Upper lobe of left lung (tissue), 6 donors: ENCODE data around the gene INTS11. TPM values are rescaled to one million over a fixed set of nuclear protein-coding genes. Genes with fewer than 3 reads are reported as not detected.

Experiments used
- ATAC-seq, 2 donors: fragments of 200-7000 bp; cut with Tn5 transposase; one replicate each; pipeline ENCODE4 v1.9.1; 2022; ENCODE audit warnings: mild to moderate bottlenecking in 2 of 2, moderate library complexity in 2 of 2; ENCODE audit not compliant: low FRiP score in 2 of 2
- DNase-seq, 2 donors: peaks; one replicate each; pipeline ENCODE4 v3.0.0-alpha.2; 2019 to 2020
- H3K27ac ChIP-seq, 4 donors: fragments of 200-600 bp; sonication (generic); one replicate each; pipeline ENCODE4 v1.5.1; 2016 to 2019
- H3K27me3 ChIP-seq, 4 donors: fragments of 200-600 bp; sonication (generic); one replicate each; pipeline ENCODE4 v1.5.1; 2017 to 2019
- H3K36me3 ChIP-seq, 4 donors: fragments of 200-600 bp; sonication (generic); one replicate each; pipeline ENCODE4 v1.5.1; 2016 to 2019
- H3K4me1 ChIP-seq, 4 donors: fragments of 200-600 bp; sonication (generic); one replicate each; pipeline ENCODE4 v1.5.1; 2018 to 2019
- H3K4me3 ChIP-seq, 4 donors: fragments of 200-600 bp; sonication (generic); one replicate each; pipeline ENCODE4 v1.5.1; 2017 to 2019; ENCODE audit warnings: mild to moderate bottlenecking in 2 of 4, moderate library complexity in 1 of 4
- H3K9me3 ChIP-seq, 4 donors: fragments of 200-600 bp; sonication (generic); one replicate each; pipeline ENCODE4 v1.5.1; 2018 to 2019
- EP300 ChIP-seq, 4 donors: sonication (generic); formaldehyde crosslinking; IDR thresholded peaks; one replicate each; pipeline ENCODE4 v1.5.1; 2017; ENCODE audit warnings: antibody characterized with exemption in 4 of 4, control low read depth in 2 of 4
- POLR2A ChIP-seq, 4 donors: fragments of 450-650 bp; IDR thresholded peaks; one replicate each; pipeline ENCODE4 v1.5.1; 2016 to 2017; ENCODE audit warnings: antibody characterized with exemption in 4 of 4, mild to moderate bottlenecking in 2 of 4
- POLR2AphosphoS5 ChIP-seq, 2 donors: sonication (generic); formaldehyde crosslinking; IDR thresholded peaks; one replicate each; pipeline ENCODE4 v1.5.1; 2017; ENCODE audit warnings: antibody characterized with exemption in 2 of 2
- WGBS, 2 donors: methylation state at CpG; one replicate each; pipeline ENCODE4 v1.1.5; 2017 to 2018; 5-methylcytosine and 5-hydroxymethylcytosine counted together
- total RNA-seq, 6 donors: library from RNA; depleted of rRNA in 4 of 6; stranded (reverse); fragments of >200 nt in 4 of 6; gene quantifications; one replicate each; pipeline versions ENCODE4 v1.1.0 to v1.2.1, GENCODE V29; 2016 to 2021
- TF ChIP-seq, protein P1 (sequence below), 6 experiments: fragments of 450-650 bp in 4 of 6; fragments of 200-600 bp in 2 of 6; sonication (generic) in 2 of 6; IDR thresholded peaks; one replicate each; pipeline ENCODE4 v1.5.1; 2016 to 2019; ENCODE audit warnings: antibody characterized with exemption in 6 of 6
- donor health status: DM: no; HTN: no; CAD: no; lungs with moderate emphysema.
- donor health status: DM: no; HTN: yes; CAD: no; lungs with severe emphysema.

INTS11 gene
- total RNA-seq, 6 donors from 2014 or later, result 71.7 to 267 (median 90.5) TPM

DNA sequence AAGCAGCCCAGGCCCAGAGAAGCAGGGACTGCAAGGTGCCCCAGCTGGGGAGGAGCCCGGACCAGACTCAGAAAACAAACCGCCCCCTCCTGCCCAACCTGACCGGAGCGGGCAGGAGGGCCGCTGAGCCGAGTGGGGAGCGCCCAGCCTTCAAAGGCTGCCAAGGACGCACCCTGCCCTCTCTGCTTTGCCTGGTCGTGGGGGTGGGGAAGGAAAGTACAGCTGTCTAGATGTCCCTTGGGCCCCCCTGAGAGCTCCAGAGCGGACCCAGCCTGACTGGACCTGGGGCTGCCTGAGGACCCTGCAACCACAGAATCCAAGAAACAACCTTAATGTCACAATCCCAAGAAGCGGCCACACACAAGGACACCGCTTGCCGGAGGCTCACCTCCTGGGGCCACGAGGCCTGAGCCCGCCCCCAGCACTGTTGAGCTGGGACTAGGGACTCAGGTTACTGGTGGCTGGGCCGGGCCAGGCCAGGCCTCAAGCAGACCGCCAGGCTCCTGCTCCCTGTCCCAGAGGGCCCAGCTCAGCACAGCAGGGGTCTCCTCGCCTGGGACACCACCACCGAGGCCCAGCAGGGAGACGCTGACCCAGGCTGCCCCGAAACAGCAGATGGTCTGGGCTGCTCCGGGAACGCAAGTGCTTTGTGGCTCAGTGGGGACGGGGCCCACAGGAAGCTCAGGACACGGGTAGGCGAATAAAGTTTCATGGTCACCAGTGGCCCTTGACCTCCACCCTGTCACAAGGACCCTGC, 23.4 kb upstream of the INTS11 start:
- peak in 1 of 4 donors; percentile 52 for TF ChIP-seq POLR2A (IDR thresholded peaks at IDR 0.05)
- TF ChIP-seq, protein P1, sequence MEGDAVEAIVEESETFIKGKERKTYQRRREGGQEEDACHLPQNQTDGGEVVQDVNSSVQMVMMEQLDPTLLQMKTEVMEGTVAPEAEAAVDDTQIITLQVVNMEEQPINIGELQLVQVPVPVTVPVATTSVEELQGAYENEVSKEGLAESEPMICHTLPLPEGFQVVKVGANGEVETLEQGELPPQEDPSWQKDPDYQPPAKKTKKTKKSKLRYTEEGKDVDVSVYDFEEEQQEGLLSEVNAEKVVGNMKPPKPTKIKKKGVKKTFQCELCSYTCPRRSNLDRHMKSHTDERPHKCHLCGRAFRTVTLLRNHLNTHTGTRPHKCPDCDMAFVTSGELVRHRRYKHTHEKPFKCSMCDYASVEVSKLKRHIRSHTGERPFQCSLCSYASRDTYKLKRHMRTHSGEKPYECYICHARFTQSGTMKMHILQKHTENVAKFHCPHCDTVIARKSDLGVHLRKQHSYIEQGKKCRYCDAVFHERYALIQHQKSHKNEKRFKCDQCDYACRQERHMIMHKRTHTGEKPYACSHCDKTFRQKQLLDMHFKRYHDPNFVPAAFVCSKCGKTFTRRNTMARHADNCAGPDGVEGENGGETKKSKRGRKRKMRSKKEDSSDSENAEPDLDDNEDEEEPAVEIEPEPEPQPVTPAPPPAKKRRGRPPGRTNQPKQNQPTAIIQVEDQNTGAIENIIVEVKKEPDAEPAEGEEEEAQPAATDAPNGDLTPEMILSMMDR (IDR thresholded peaks at IDR 0.05), result no peak
- peak; percentile 76 to 81 for DNase-seq
- WGBS, 2 donors, result 41 to 60% methylated on average over 7 to 26 of the region's 26 CpGs
- no peaks in the 10 kb centered on the region for H3K36me3 ChIP-seq
- H3K27ac ChIP-seq, result peak overlapping the region; percentile 60 to 89 (median 70)
- H3K4me1 ChIP-seq, result peaks cover 37 to 64% (median 55%) of the 10 kb centered on the region in 4 donors
- H3K27me3 ChIP-seq, result peaks cover 0 to 2% (median under 1%) of the 10 kb centered on the region in 4 donors
- peak in 1 of 2 donors; percentile 37 for ATAC-seq
- H3K9me3 ChIP-seq, result no peaks in the 10 kb centered on the region
- peak overlapping the region; percentile 70 to 93 (median 83) for H3K4me3 ChIP-seq

DNA sequence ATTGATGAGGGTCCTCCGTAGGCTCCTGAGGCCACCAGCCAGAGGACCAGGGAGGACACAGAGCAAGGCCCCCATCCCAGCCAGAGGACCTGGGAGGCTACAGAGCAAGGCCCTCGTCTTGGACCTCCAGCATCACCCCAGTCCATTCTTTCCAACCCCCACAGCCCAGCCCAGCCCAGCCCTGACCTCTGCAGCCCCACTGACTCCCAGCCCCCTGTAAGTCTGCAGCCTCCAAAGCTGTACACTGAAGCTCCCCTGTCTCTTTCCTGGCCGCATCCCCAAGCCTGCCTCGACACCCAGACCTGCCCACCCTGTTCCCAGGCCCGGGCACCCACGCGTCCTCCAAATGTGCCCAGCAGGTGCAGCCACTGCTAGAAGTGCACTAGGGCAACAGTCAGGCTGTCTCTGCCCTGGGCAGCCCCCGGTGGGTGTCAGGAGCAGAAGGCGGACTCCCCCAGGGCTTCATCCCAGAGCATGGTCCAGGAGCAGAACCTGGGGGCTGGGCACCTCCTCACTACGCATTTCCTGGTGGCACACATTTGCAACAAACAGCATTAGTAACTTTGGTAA, 22.7 kb upstream of the INTS11 start:
- H3K27ac ChIP-seq, result peak overlapping the region; percentile 60 to 89 (median 70)

DNA sequence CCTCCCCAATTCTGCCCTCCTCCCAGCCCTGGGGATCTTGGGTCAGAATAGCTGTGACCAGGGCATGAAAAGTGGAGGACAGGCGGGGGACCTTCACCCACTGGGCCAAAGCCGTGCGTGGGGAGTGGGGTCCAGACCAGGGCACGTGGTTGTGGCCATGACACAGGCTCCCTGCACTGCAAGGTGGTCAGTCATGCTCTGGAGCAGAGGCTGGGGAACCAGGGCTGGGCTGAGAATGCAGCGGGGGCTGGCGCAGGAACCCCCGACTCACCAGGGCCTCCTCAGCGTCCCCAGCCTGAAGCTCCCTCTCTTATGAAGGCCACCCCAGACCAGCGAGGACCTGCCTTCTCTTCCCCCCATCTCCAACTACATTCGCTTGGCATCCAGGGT, 22.0 kb upstream of the INTS11 start:
- no peak for TF ChIP-seq EP300 (IDR thresholded peaks at IDR 0.05)
- TF ChIP-seq, protein P1 (IDR thresholded peaks at IDR 0.05), result no peak
- DNase-seq, result peak in 1 of 2 donors; percentile 51
- Histone ChIP-seq H3K27ac (peak overlapping the region; percentile 40 to 89 (median 72)), H3K4me1 (peaks cover 33 to 56% (median 48%) of the 10 kb centered on the region in 4 donors), H3K9me3 (no peaks in the 10 kb centered on the region), H3K27me3 (no peaks in the 10 kb centered on the region), H3K4me3 (no peak overlapping the region), H3K36me3 (peaks cover 0 to 5% (median 0%) of the 10 kb centered on the region in 4 donors)
- ATAC-seq, result no peak
- 92 to 100% methylated on average over 6 to 10 of the region's 10 CpGs for WGBS, 2 donors

More for the DNA sequence above, 22.7 kb upstream of the INTS11 start:
- 73 to 91% methylated on average over 9 to 10 of the region's 10 CpGs for WGBS, 2 donors
- peaks cover 33 to 62% (median 52%) of the 10 kb centered on the region in 4 donors for H3K4me1 ChIP-seq
- no peaks in the 10 kb centered on the region for H3K9me3 ChIP-seq
- no peak for TF ChIP-seq POLR2A (IDR thresholded peaks at IDR 0.05)
- no peak for TF ChIP-seq POLR2AphosphoS5 (IDR thresholded peaks at IDR 0.05)
- no peak for TF ChIP-seq EP300 (IDR thresholded peaks at IDR 0.05)
- TF ChIP-seq, protein P1 (IDR thresholded peaks at IDR 0.05), result no peak
- DNase-seq, result peak in 1 of 2 donors; percentile 75
- no peak for ATAC-seq
- H3K27me3 ChIP-seq, result no peaks in the 10 kb centered on the region
- H3K4me3 ChIP-seq, result peak overlapping the region in 3 of 4 donors; percentile 77 to 93 (median 89)
- H3K36me3 ChIP-seq, result no peaks in the 10 kb centered on the region

DNA sequence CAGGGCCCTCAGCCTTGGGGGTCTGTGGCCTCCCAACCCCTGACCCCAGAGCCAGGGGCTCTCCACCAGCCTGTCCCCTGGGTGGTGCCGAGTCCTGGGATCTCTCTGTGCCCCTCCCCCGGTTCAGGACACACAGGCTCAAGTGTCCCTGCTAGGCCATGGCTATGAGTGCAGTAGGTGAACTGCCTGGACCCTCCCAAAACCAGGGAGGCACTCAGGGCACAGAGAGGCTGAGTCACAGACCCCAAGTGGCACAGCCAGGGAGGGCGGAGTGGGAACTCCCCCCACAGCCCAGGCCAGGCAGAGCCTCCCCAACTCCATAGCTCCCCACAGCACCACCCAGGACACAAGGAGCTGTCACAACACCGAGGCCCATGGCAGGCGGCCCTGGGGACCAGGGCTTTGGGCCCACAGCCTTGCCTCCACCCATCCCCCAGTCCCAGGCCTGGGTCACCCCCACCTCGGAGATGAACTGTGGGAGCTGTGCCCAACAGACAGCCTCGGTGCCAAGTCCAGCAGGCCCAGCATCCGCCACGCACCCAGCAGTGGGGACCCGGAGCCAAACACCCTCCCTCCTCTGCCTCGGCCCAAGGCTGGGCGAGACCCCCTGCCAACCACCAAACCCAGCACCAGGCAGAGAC, 21.5 kb upstream of the INTS11 start:
- H3K4me3 ChIP-seq, result no peak overlapping the region
- ATAC-seq, result no peak

More for the DNA sequence above, 21.5 kb upstream of the INTS11 start:
- Histone ChIP-seq H3K9me3 (no peaks in the 10 kb centered on the region), H3K27me3 (no peaks in the 10 kb centered on the region), H3K27ac (peak overlapping the region; percentile 40 to 89 (median 72)), H3K36me3 (peaks cover 0 to 10% (median 2%) of the 10 kb centered on the region in 4 donors), H3K4me1 (peaks cover 33 to 53% (median 45%) of the 10 kb centered on the region in 4 donors)
- no peak for TF ChIP-seq POLR2A (IDR thresholded peaks at IDR 0.05)
- TF ChIP-seq EP300 (IDR thresholded peaks at IDR 0.05), result no peak
- TF ChIP-seq, protein P1 (IDR thresholded peaks at IDR 0.05), result no peak
- TF ChIP-seq POLR2AphosphoS5 (IDR thresholded peaks at IDR 0.05), result no peak
- peak in 1 of 2 donors; percentile 65 for DNase-seq
- 65 to 67% methylated on average over 3 to 9 of the region's 12 CpGs for WGBS, 2 donors
